Measurements from ENCODE around the gene DCLK1.

The DCLK1 gene

GRCh38 chr13:36163286-36163685 is 32.1 kb upstream of the DCLK1 start:
- TF ChIP-seq CTCF (conservative IDR thresholded peaks at IDR 0.05; ENCODE audit: low read depth, low read length): no peak
- H3K4me3 ChIP-seq (ENCODE audit: low read depth, low read length): no peak overlapping the region
- DNase-seq (ENCODE audit: low read depth): no peak

- TF ChIP-seq CTCF (conservative IDR thresholded peaks at IDR 0.05; ENCODE audit: low read depth, low read length): no peak
- H3K4me3 ChIP-seq (ENCODE audit: low read depth, low read length): no peak overlapping the region
- DNase-seq (ENCODE audit: low read depth): no peak
Measured at GRCh38 chr13:36160297-36160696, 29.1 kb upstream of the DCLK1 start.

GRCh38 chr13:36158611-36159010 is 27.4 kb upstream of the DCLK1 start:
- no peak overlapping the region for H3K4me3 ChIP-seq (ENCODE audit: low read depth, low read length)
- no peak for DNase-seq (ENCODE audit: low read depth)
- no peak for TF ChIP-seq CTCF (conservative IDR thresholded peaks at IDR 0.05; ENCODE audit: low read depth, low read length)

- no peak for DNase-seq (ENCODE audit: low read depth)
- H3K4me3 ChIP-seq (ENCODE audit: low read depth, low read length): no peak overlapping the region
- no peak for TF ChIP-seq CTCF (conservative IDR thresholded peaks at IDR 0.05; ENCODE audit: low read depth, low read length)
Measured at GRCh38 chr13:36157480-36157879, 26.3 kb upstream of the DCLK1 start.

GRCh38 chr13:36154567-36155291 is 23.5 kb upstream of the DCLK1 start:
- peak overlapping the region; percentile 42 for H3K4me3 ChIP-seq (ENCODE audit: low read depth, low read length)
- peak; percentile 51 for DNase-seq (ENCODE audit: low read depth)

GRCh38 chr13:36151591-36151990 is 20.4 kb upstream of the DCLK1 start:
- no peak overlapping the region for H3K4me3 ChIP-seq (ENCODE audit: low read depth, low read length)
- no peak for TF ChIP-seq CTCF (conservative IDR thresholded peaks at IDR 0.05; ENCODE audit: low read depth, low read length)
- DNase-seq (ENCODE audit: low read depth): peak; percentile 40

More at GRCh38 chr13:36154567-36155291, 23.5 kb upstream of the DCLK1 start:
- no peak for TF ChIP-seq CTCF (conservative IDR thresholded peaks at IDR 0.05; ENCODE audit: low read depth, low read length)

GRCh38 chr13:36148446-36148845 is 17.3 kb upstream of the DCLK1 start:
- peak; percentile 52 for DNase-seq (ENCODE audit: low read depth)
- H3K4me3 ChIP-seq (ENCODE audit: low read depth, low read length): no peak overlapping the region
- no peak for TF ChIP-seq CTCF (conservative IDR thresholded peaks at IDR 0.05; ENCODE audit: low read depth, low read length)
